Measurements from ENCODE around the gene ROBO2. TPM values are rescaled to one million over a fixed set of nuclear protein-coding genes. Genes with fewer than 3 reads are reported as not detected.
A peak's percentile ranks its signal among the peaks of the same experiment; 100 is the strongest.

ROBO2 gene
- total and polyA plus RNA-seq, 2 experiments from 2014 or later, result 1.5 to 7.8 TPM

- no peaks in the 10 kb centered on the region for H3K36me3 ChIP-seq (ENCODE audit: insufficient read depth)
- H3K4me2 ChIP-seq, result no peak overlapping the region
- no peaks in the 10 kb centered on the region for H4K20me1 ChIP-seq (replicated peaks; ENCODE audit: insufficient read depth)
- no peak for TF ChIP-seq STAT1 (IDR thresholded peaks at IDR 0.05; ENCODE audit: unreplicated experiment)
- TF ChIP-seq EZH2phosphoT487 (IDR thresholded peaks at IDR 0.05; ENCODE audit: unreplicated experiment), result no peak
- TF ChIP-seq CTCF (conservative IDR thresholded peaks at IDR 0.05; ENCODE audit: low read depth in 2 of 2), result no peak
- TF ChIP-seq CREB1 (CRISPR knock-in tag; IDR thresholded peaks at IDR 0.05; ENCODE audit: low read depth), result no peak
- no peak for TF ChIP-seq ZNF331 (CRISPR knock-in tag; IDR thresholded peaks at IDR 0.05; ENCODE audit: low read depth)
- TF ChIP-seq EZH2 (IDR thresholded peaks at IDR 0.05; ENCODE audit: low read depth, unreplicated experiment), result no peak
- TF ChIP-seq, protein P1, sequence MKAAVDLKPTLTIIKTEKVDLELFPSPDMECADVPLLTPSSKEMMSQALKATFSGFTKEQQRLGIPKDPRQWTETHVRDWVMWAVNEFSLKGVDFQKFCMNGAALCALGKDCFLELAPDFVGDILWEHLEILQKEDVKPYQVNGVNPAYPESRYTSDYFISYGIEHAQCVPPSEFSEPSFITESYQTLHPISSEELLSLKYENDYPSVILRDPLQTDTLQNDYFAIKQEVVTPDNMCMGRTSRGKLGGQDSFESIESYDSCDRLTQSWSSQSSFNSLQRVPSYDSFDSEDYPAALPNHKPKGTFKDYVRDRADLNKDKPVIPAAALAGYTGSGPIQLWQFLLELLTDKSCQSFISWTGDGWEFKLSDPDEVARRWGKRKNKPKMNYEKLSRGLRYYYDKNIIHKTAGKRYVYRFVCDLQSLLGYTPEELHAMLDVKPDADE (IDR thresholded peaks at IDR 0.05), result no peak
- TF ChIP-seq POLR2AphosphoS5 (IDR thresholded peaks at IDR 0.05; ENCODE audit: low read depth), result no peak
- TF ChIP-seq NANOG (IDR thresholded peaks at IDR 0.05; ENCODE audit: borderline replicate concordance), result no peak
- TF ChIP-seq JUNB (IDR thresholded peaks at IDR 0.05; ENCODE audit: unreplicated experiment), result no peak
- no peak for TF ChIP-seq ZNF114 (CRISPR knock-in tag; IDR thresholded peaks at IDR 0.05)
- TF ChIP-seq ZNF462 (CRISPR knock-in tag; IDR thresholded peaks at IDR 0.05), result no peak
- TF ChIP-seq REST (IDR thresholded peaks at IDR 0.05; ENCODE audit: unreplicated experiment), result no peak
- H3K9me3 Mint-ChIP-seq, result no peaks in the 10 kb centered on the region; the same call in 2 of the 3 replicates
- H3K36me3 Mint-ChIP-seq (ENCODE audit: low read depth), result no peaks in the 10 kb centered on the region
- H3K9me2 ChIP-seq (ENCODE audit: insufficient read depth), result no peaks in the 10 kb centered on the region
- no peak for ATAC-seq
- no peak overlapping the region for H3K27ac ChIP-seq (ENCODE audit: low read depth)
- H3K27ac Mint-ChIP-seq, result peak overlapping the region; percentile 48; the same call in 1 of the 2 replicates
- no peak overlapping the region for H2AFZ ChIP-seq
- H3K79me2 ChIP-seq (replicated peaks; ENCODE audit: insufficient read depth), result no peaks in the 10 kb centered on the region
- no peaks in the 10 kb centered on the region for H3F3A ChIP-seq (replicated peaks; ENCODE audit: low read depth)
- H3K4me3 Mint-ChIP-seq, result no peak overlapping the region
- H3K4me3 ChIP-seq, result no peak overlapping the region
- no peak for DNase-seq (ENCODE audit: low spot score)
- no peaks in the 10 kb centered on the region for H3K27me3 ChIP-seq (ENCODE audit: insufficient read depth)
- H3K27me3 Mint-ChIP-seq (ENCODE audit: insufficient read depth, low read depth, poor library complexity), result peaks cover 3% of the 10 kb centered on the region
- H3K4me1 Mint-ChIP-seq, result peaks cover 12% of the 10 kb centered on the region; the same call in 2 of the 3 replicates
- H3K4me1 ChIP-seq (ENCODE audit: insufficient read depth), result 0 out of 2 replicates have a peak, but pooled peaks cover 3% of the 10 kb centered on the region
These were observed 48.7 kb upstream of the ROBO2 start for GRCh38 chr3:76991165-76991564.
